ENCODE results near the gene USP31. TPM values are rescaled to one million over a fixed set of nuclear protein-coding genes. Genes with fewer than 3 reads are reported as not detected.

USP31 gene
- total and polyA plus RNA-seq, 2 of the 8 experiments (the other 6 are each of a cell fraction or from before 2014, with no cell fraction given) = 6.7 to 19.0 TPM

- Histone ChIP-seq H4K8ac (ENCODE audit: extremely low read depth, insufficient read depth, low read length) (no peak overlapping the region), H4K91ac (replicated peaks; ENCODE audit: insufficient read length, low read length) (no peak overlapping the region), H3K9me3 (ENCODE audit: insufficient read depth in 2 of 2, low read depth in 1 of 2, low read length in 1 of 2) (no peaks in the 10 kb centered on the region), H3K4me1 (replicated peaks in 1 of 4; ENCODE audit: control insufficient read depth in 3 of 4, insufficient read depth in 4 of 4, low read length in 3 of 4) (no peaks in the 10 kb centered on the region), H3K4ac (replicated peaks; ENCODE audit: insufficient read length, low read depth, low read length) (no peak overlapping the region), H2AK5ac (ENCODE audit: low read depth, low read length) (no peak overlapping the region), H2BK120ac (replicated peaks; ENCODE audit: low read depth, low read length) (no peak overlapping the region), H3K56ac (replicated peaks; ENCODE audit: insufficient read length, low read depth, low read length) (no peak overlapping the region), H3K27ac (ENCODE audit: low read depth, low read length) (no peak overlapping the region), H3K18ac (ENCODE audit: extremely low read depth, low read length) (no peak overlapping the region), H4K20me1 (replicated peaks in 1 of 2; ENCODE audit: control insufficient read depth in 1 of 2, insufficient read depth in 2 of 2, low read length in 2 of 2) (no peaks in the 10 kb centered on the region), H3K79me1 (ENCODE audit: low read depth, low read length) (no peaks in the 10 kb centered on the region), H2AFZ (ENCODE audit: low read length) (no peak overlapping the region), H2BK5ac (ENCODE audit: low read depth, low read length) (no peak overlapping the region), H2BK15ac (ENCODE audit: low read length) (no peak overlapping the region), H3K36me3 (ENCODE audit: control insufficient read depth in 2 of 4, insufficient read depth in 4 of 4, low read length in 3 of 4) (no peaks in the 10 kb centered on the region), H3K14ac (ENCODE audit: insufficient read length) (no peak overlapping the region), H3K9ac (replicated peaks in 1 of 4; ENCODE audit: extremely low read depth in 1 of 4, low read depth in 3 of 4, low read length in 3 of 4) (no peak overlapping the region), H3K23me2 (ENCODE audit: low read depth, low read length) (no peaks in the 10 kb centered on the region), H2BK12ac (ENCODE audit: low read depth, low read length) (no peak overlapping the region), H3K27me3 (replicated peaks in 1 of 4; ENCODE audit: control insufficient read depth in 3 of 4, extremely low read depth in 1 of 4, insufficient read depth in 3 of 4, low read length in 3 of 4) (no peaks in the 10 kb centered on the region), H3K4me3 (ENCODE audit: extremely low read depth in 1 of 4, insufficient read depth in 2 of 4, low read depth in 3 of 4, low read length in 4 of 4) (no peak overlapping the region), H4K5ac (ENCODE audit: insufficient read length, low read depth, low read length) (no peak overlapping the region), H3K79me2 (ENCODE audit: control insufficient read depth in 1 of 2, insufficient read depth in 2 of 2, low read length in 2 of 2) (no peaks in the 10 kb centered on the region), H2BK20ac (ENCODE audit: low read length) (no peak overlapping the region), H3K23ac (ENCODE audit: insufficient read length) (no peak overlapping the region), H3K4me2 (ENCODE audit: insufficient read depth in 1 of 2, low read depth in 2 of 2, low read length in 2 of 2) (no peak overlapping the region)
- no peak for TF ChIP-seq BACH1 (IDR thresholded peaks at IDR 0.05; ENCODE audit: low read length)
- no peak for TF ChIP-seq NRF1 (IDR thresholded peaks at IDR 0.05; ENCODE audit: low read depth, low read length)
- TF ChIP-seq ATF2 (IDR thresholded peaks at IDR 0.05; ENCODE audit: low read length) = no peak
- ChIA-PET CTCF (ENCODE audit: partially characterized antibody) (interaction anchor here (0.8 to 5.4 kb wide), 6 partner anchors 8 to 225 kb away, joined by 3 to 48 read pairs (median 4); no protein-coding TSS in a partner anchor), POLR2A (ENCODE audit: partially characterized antibody) (interaction anchor here (1.6 kb wide), 1 partner anchor 10 kb away, joined by 5 read pairs; no protein-coding TSS in a partner anchor)
- DNase-seq (ENCODE audit: low read depth in 1 of 2, low spot score in 2 of 2) (no peak), FAIRE-seq (no peak)
- 86% methylated on average over 1 of the region's 1 CpG; no CpG with 5 or more reads in 1 of the 2 experiments for WGBS, 2 experiments (ENCODE audit: extremely low coverage in 1 of 2, insufficient coverage in 1 of 2, insufficient read length in 1 of 2, insufficient replicate concordance in 2 of 2, low coverage in 1 of 2, low lambda C conversion rate in 2 of 2, missing lambda C conversion rate in 1 of 2)
Measured at GRCh38 chr16:23016368-23016767, 132.9 kb downstream of the USP31 start.
